ENCODE data around the gene LRRIQ4. TPM values are rescaled to one million over a fixed set of nuclear protein-coding genes. Genes with fewer than 3 reads are reported as not detected.

LRRIQ4 gene
- total RNA-seq, 4 donors from 2014 or later, result not detected

- H3K27me3 ChIP-seq, result no peaks in the 10 kb centered on the region
- no peak for TF ChIP-seq CTCF (IDR thresholded peaks at IDR 0.05)
- no peak for TF ChIP-seq EP300 (IDR thresholded peaks at IDR 0.05)
- no peak for TF ChIP-seq POLR2A (IDR thresholded peaks at IDR 0.05)
- no peaks in the 10 kb centered on the region for H3K9me3 ChIP-seq
- no peak overlapping the region for H3K4me3 ChIP-seq
- H3K4me1 ChIP-seq, result no peaks in the 10 kb centered on the region
- H3K36me3 ChIP-seq, result no peaks in the 10 kb centered on the region
- H3K27ac ChIP-seq, result no peak overlapping the region
- 82 to 93% methylated on average over 4 of the region's 4 CpGs for WGBS, 2 donors
- DNase-seq (ENCODE audit: low spot score in 2 of 2), result no peak
Measured at GRCh38 chr3:169827712-169828111, 15.0 kb downstream of the LRRIQ4 start.

- Histone ChIP-seq H3K36me3 (no peaks in the 10 kb centered on the region), H3K4me3 (no peak overlapping the region), H3K27ac (no peak overlapping the region), H3K9me3 (no peaks in the 10 kb centered on the region), H3K4me1 (no peaks in the 10 kb centered on the region), H3K27me3 (no peaks in the 10 kb centered on the region)
- no peak for DNase-seq (ENCODE audit: low spot score in 2 of 2)
- 56 to 59% methylated on average over 1 of the region's 1 CpG for WGBS, 2 donors
- TF ChIP-seq CTCF (IDR thresholded peaks at IDR 0.05) (no peak), POLR2A (IDR thresholded peaks at IDR 0.05) (no peak), EP300 (IDR thresholded peaks at IDR 0.05) (no peak)
Measured at GRCh38 chr3:169835533-169835932, 22.9 kb downstream of the LRRIQ4 start.

- no peak overlapping the region for H3K27ac ChIP-seq
- no peaks in the 10 kb centered on the region for H3K9me3 ChIP-seq
- no peaks in the 10 kb centered on the region for H3K4me1 ChIP-seq
- WGBS, 2 donors, result 53 to 58% methylated on average over 5 of the region's 5 CpGs
- no peaks in the 10 kb centered on the region for H3K36me3 ChIP-seq
- H3K4me3 ChIP-seq, result no peak overlapping the region
- DNase-seq (ENCODE audit: low spot score in 2 of 2), result no peak
- TF ChIP-seq CTCF (IDR thresholded peaks at IDR 0.05) (no peak), EP300 (IDR thresholded peaks at IDR 0.05) (no peak), POLR2A (IDR thresholded peaks at IDR 0.05) (no peak)
- H3K27me3 ChIP-seq, result no peaks in the 10 kb centered on the region
Measured at GRCh38 chr3:169836078-169836941, 23.6 kb downstream of the LRRIQ4 start.

DNA sequence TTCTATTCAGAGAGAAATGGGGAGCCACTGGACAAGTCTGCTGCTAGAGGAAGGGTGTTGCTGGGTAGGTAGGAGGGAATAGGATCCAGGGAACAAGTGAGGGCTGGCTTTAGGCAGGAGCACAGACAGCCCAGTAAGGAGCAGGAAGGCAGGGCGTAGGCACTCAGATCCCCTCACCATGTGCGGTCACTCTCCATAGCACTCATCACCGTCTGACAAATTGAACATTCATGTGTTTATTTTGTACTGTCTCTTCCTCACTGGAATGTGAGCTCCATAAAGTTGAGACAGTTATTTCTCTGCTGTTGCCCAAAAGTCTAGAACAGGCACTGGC, 24.2 kb downstream of the LRRIQ4 start:
- H3K27me3 ChIP-seq, result no peaks in the 10 kb centered on the region
- no peaks in the 10 kb centered on the region for H3K36me3 ChIP-seq
- H3K27ac ChIP-seq, result no peak overlapping the region
- no peaks in the 10 kb centered on the region for H3K9me3 ChIP-seq
- 83 to 84% methylated on average over 3 of the region's 3 CpGs for WGBS, 2 donors
- no peak for DNase-seq (ENCODE audit: low spot score in 2 of 2)
- H3K4me1 ChIP-seq, result no peaks in the 10 kb centered on the region
- TF ChIP-seq EP300 (IDR thresholded peaks at IDR 0.05), result no peak
- TF ChIP-seq POLR2A (IDR thresholded peaks at IDR 0.05), result no peak
- TF ChIP-seq CTCF (IDR thresholded peaks at IDR 0.05), result no peak
- no peak overlapping the region for H3K4me3 ChIP-seq

- TF ChIP-seq POLR2A (IDR thresholded peaks at IDR 0.05) (no peak), EP300 (IDR thresholded peaks at IDR 0.05) (no peak), CTCF (IDR thresholded peaks at IDR 0.05) (no peak)
- Histone ChIP-seq H3K9me3 (no peaks in the 10 kb centered on the region), H3K27me3 (no peaks in the 10 kb centered on the region), H3K36me3 (no peaks in the 10 kb centered on the region), H3K27ac (no peak overlapping the region), H3K4me1 (no peaks in the 10 kb centered on the region), H3K4me3 (no peak overlapping the region)
- DNase-seq (ENCODE audit: low spot score in 2 of 2), result no peak
- WGBS, 2 donors, result 74 to 78% methylated on average over 1 of the region's 1 CpG
Measured at GRCh38 chr3:169838511-169839030, 25.9 kb downstream of the LRRIQ4 start.

Measured in tibial nerve (tissue), 4 donors.